Activated CD4-positive, alpha-beta T cell treated with anti-CD3 and anti-CD28 coated beads, Interleukin-2, Interleukin-6, amounts not matched to agents 100 ng/mL and 50 ng/mL, durations not matched to agents 16 hours and 8 hours (primary cell): ENCODE results near the gene CCDC158.
A peak's percentile ranks its signal among the peaks of the same experiment; 100 is the strongest.
"Not testable (repeated sequence)": the region's sequence is repeated elsewhere in the genome, so short reads cannot be mapped to it uniquely, and the experiment has no call there.

Experiments
- DNase-seq: peaks from one replicate; pipeline ENCODE4 v3.0.0-alpha.2; 2020

Gene CCDC158

GRCh38 chr4:76307660-76308014, 113.3 kb downstream of the CCDC158 start:
- no peak for DNase-seq

- peak; percentile 48 for DNase-seq
These were observed 113.9 kb downstream of the CCDC158 start for GRCh38 chr4:76306882-76307659.

DNA sequence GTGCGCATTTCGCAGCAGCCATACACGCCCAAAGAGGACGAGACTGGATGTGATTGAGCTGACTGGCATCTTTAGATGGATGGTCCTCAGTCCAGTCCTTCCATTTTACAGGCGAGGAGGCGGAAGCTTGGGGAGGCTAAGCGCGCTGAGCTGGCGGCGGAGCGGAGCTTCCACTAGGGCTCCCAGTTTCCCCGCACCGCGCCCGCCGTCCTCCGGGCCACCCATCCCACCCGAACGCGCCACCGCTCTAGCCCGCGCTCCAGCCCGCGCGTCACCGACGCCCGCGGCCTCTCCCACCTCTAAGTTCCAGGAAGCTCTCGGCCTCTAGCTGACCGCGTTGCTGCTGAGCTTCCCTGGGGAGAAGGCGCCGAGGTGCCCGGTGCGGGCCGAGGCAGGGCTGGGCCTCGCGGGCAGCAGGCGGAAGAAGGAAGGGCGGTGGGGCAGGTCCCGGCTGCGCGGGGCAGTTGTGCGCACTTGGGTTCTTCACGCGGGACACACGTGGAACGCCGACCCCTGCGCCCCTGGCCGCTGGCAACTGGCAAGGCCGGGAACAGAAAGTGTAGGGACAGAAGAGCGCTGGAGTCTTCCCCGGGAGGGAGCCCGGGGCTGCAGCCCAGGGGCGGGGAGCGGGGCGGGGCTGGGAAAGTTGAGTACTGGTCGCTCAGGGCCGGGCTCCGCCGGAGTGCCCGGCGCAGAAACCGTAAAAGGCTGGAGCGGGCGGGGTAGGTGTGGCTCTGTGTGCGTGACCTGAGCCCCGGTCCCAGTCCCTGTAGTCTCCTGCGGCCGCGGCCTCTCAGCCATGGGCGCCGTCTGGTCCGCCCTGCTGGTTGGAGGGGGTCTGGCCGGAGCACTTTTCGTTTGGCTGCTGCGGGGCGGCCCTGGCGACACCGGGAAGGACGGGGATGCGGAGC, 114.7 kb downstream of the CCDC158 start, which contains the start of gene STBD1:
TSS of gene STBD1 (plus strand) at position 763 of the 911 bp plus-strand sequence. CDS start at position 800, 37 bp downstream.
- peak; percentile 62 for DNase-seq

DNA sequence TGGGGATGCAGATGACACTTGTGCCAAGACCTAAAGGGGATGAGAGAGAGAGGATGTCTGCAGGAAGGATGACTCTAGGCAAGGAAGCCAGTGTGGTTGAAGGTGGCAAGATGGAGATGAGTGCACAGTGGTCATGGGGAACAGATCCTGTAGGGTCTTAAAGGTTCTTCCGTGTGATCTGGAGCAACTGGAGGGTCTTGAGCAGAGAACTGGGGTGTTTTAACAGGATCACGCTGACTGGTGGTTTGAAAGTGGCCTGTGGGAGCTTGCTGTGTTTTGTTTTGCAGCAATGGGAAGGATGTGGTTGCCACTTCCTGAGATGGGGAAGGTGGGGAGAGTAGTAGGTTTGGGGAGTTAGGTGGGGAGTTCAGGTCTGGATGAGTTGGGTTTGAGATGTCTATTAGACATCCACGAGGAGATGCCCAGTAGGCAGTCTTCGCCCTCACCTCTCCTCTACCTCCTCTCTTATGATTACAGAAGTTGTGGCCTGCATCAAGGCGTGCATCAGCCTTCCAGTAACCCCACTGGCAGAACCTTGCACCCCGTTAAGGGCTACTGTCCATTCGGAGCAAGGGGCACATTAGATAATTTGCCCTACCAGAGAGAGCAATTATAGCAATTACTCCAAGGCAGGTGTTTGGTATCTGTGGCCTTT, 115.8 kb downstream of the CCDC158 start:
- peak; percentile 77 for DNase-seq

DNA sequence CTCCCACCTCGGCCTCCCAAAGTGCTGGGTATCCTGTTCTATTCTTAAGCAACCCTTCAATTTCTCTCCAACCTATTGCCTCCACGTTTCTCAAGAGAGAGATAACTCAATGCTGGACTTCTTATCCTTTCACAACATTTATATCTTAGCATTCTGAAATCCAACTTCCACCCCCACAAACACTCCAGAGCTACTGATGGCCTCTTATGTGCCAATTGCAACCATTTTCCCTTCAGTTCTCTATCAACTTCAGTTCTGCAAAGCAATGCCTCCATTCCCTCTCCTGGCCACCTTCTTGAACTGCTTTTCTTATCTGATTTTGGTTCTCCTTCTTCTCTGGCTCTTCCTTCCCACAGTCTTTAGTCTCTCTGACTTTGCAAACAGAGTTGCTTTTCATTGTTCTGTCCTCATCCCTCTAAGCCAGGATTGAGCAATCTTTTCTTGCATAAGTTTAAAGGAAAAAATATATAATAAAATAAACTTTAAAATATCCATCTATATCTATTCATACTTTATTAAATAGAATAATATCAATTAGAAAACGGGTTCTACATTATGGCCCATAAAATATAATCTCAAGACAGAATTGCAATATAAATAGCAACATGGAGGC, 118.0 kb downstream of the CCDC158 start:
- no peak for DNase-seq

DNA sequence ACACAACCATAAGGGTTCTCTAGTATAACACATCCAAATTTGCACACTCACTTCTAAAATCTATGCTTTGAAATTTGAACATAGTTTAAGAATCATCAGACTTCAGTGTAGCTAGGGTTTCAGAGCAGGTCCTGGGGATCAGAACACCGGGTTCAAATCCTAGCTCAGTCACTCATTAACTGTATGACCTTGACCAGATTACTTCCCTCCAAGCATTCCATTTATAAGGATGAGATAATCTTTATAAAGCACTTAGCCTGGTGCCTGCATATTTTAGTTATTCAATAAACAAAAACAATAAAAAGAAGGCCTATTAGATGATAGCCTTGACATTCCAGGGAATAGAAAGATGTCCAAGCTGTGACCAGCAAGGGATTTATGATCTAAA, 119.2 kb downstream of the CCDC158 start:
- DNase-seq: no peak

DNA sequence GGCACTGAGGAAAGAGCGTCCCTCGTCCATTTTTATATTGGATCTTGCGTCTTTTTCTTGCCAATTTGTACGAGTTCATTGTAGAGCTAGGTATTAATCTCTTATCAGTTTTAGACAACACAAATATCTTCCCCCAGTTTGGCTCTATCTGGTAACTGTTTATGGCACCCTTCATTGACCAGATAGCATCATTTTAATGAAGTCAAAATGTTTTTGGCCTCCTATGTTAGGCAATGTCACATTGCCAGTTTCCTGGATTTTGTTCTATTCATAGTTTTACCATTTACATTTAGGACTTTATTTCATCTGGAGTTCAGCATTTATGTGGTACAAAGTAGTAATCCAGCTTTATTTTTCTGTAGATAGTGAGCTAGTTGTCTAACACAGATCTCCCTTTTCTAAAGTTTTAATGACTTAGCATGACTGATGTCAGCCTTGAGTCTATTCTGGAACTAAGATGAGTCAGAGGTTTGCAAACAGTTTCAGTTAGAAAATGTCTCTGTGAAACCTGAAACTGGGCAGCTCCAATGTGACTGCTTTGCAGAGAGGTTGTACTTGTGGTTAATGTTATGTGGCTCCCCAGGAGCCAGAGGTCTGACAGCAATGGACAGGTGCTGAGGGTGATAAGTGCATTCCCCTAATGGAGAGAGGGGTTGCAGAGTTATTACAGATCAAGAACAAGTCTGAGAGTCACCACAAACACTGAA, 119.7 kb downstream of the CCDC158 start:
- peak; percentile 89 for DNase-seq

DNA sequence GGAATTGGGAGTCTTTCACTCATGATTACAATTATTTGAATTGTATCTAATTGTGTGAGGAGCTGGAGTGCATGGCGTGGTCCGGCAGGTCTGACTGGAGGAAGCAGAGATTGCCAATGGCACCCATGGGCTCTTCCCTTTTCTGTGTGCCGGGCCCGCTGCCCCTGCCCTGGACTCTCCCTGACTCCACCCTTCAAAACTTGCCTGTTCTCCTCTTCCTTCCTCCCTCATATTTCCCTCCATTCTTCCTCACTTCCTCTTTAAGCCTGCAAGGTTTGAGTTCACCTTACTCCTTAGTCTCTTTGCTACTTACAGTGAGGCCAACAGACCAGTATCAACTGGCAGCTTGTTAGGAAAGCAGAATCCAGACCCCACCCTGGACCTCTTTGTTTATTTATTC, 120.9 kb downstream of the CCDC158 start:
- no peak for DNase-seq

- no peak for DNase-seq
These were observed 122.7 kb downstream of the CCDC158 start for GRCh38 chr4:76298227-76298626.

- DNase-seq: no peak
These were observed 124.6 kb downstream of the CCDC158 start for GRCh38 chr4:76296286-76296820.

- DNase-seq: no peak
These were observed 127.2 kb downstream of the CCDC158 start for GRCh38 chr4:76293772-76294171.

DNA sequence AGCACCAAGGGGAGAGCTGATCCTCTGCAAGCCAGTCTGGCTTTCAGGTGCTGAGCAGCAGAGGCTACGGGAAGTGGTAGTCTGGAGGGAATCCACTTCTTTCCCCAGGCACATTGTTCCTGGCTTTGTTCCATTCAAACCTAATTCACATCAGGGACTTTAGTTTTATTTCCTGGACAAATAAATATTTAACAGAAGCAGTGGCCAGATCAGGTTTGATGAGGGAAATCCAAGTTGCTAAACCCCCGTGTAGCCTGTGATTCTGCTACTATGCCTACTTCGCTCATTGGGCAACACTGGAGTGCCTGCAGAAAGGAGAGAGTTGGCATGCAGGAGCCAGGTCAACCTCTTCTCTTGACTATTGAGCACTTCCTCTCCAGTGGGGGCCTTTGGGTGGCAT, 128.2 kb downstream of the CCDC158 start:
- DNase-seq: no peak

DNA sequence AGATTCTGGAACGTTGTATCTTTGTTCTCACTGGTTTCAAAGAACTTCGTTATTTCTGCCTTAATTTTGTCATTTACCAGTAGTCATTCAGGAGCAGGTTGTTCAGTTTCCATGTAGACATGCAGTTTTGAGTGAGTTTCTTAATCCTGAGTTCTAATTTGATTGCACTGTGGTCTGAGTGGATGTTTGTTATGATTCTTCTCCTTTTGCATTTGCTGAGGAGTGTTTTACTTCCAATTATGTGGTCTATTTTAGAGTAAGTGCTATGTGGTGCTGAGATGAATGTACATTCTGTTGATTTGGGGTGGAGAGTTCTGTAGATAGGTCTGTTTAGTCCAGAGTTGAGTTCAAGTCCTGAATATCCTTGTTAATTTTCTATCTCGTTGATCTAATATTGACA, 133.1 kb downstream of the CCDC158 start:
- DNase-seq: peak; percentile 36

GRCh38 chr4:76283900-76284299, 137.0 kb downstream of the CCDC158 start:
- no peak for DNase-seq

DNA sequence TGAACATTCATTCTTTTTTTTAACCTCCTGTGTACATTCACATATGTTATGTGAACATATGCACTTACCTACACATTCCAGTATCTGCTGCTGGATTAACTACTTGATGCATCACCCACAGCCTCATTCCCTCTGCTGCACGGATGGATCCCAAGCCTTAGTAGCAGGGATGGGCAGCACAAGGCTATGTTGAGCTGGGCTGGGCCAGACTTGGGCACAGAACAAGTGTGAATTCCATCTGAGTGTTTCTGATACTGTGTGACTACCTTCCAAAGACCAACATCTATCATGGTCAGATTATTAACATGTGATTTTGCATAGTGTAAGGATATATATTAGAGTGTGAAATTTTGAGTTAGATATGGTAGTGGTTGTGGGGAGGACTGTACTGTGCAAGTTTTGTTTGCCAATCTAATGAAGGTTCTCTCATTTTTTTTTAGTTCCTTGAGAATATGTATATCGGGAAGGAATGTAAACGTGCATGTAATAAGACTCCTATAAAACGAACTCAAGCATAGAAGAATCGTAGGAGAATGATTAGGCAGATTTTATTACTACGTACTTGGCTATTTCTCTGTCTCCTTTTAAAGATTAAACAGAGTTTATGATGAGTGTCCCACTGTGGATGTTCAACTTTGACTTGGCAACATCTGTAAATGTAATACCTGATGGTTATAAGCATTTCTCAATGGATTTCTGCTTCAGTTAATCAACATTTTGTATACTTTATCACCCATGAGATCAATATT, 137.8 kb downstream of the CCDC158 start:
- no peak for DNase-seq

- not testable (repeated sequence) for DNase-seq
These were observed 139.3 kb downstream of the CCDC158 start for GRCh38 chr4:76281594-76281993.

GRCh38 chr4:76280488-76281441, 140.2 kb downstream of the CCDC158 start:
- no peak for DNase-seq

- peak; percentile 41 for DNase-seq
These were observed 141.5 kb downstream of the CCDC158 start for GRCh38 chr4:76279462-76279861.

DNA sequence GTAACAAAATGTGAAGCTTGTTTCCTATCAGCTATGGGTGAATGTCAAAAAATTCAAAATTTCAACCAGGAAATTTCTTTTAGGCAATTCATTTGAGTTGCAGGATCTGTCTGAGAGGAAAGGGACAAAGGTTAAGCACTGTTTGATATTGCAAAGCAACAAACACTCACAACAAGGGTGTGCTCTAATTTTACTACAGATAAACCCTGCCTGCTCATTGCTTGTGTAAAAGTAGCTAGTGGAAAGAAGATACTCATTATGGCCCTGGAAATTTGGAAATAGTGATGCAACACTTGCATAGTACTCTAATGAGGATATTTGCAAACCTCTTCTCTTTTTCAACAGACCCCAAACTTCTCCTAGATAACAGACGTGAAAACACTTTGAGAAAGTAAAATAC, 142.4 kb downstream of the CCDC158 start:
- no peak for DNase-seq

DNA sequence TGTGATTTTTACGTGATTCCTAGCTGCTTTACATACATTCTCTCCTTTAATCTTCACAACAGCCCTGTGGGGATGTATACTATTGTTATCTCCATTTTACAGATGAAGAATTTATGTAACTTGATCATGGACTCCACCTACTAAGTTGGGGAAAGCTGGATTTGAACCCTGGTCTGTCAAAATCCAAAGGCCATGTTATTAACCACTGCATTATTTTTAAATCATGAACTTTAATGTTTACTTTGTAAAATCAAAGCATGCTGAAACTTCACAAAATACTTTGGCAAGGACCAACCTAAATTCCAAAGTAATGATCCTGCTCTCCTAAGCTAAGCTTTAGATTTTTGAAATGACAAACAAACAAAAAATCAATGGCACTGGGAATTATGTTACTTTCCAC, 143.3 kb downstream of the CCDC158 start:
- no peak for DNase-seq
